Cardiac fibroblast (primary cell): ENCODE results near the gene PTPRJ.

ENCODE experiments used
- DNase-seq, 2 donors: peaks; one replicate each; pipeline versions ENCODE4 v3.0.0 to v3.0.0-alpha.2; 2010; ENCODE audit warnings: low read depth in 2 of 2
- H3K4me3 ChIP-seq, 2 donors: replicated peaks in 1 of 2; 1 replicate in 1 of 2; 2 replicates in 1 of 2; pipeline ENCODE4 v1.5.1; 2011; ENCODE audit warnings: low read depth in 2 of 2, low read length in 2 of 2, mild to moderate bottlenecking in 2 of 2, moderate library complexity in 1 of 2
- CTCF ChIP-seq: IDR thresholded peaks from one replicate; pipeline ENCODE4 v1.5.1; 2011; ENCODE audit warnings: low read depth, mild to moderate bottlenecking, low read length, inconsistent platforms

The PTPRJ gene

GRCh38 chr11:47995360-47995769, 15.0 kb downstream of the PTPRJ start:
- no peak for TF ChIP-seq CTCF
- no peak overlapping the region for H3K4me3 ChIP-seq

GRCh38 chr11:47997063-47998053, 17.0 kb downstream of the PTPRJ start:
- no peak overlapping the region for H3K4me3 ChIP-seq
- no peak for TF ChIP-seq CTCF
- no peak for DNase-seq

More at GRCh38 chr11:47995360-47995769, 15.0 kb downstream of the PTPRJ start:
- no peak for DNase-seq

GRCh38 chr11:47998345-47998732, 18.0 kb downstream of the PTPRJ start:
- no peak overlapping the region for H3K4me3 ChIP-seq
- no peak for DNase-seq
- no peak for TF ChIP-seq CTCF

GRCh38 chr11:47998733-47999359, 18.5 kb downstream of the PTPRJ start:
- DNase-seq = no peak
- H3K4me3 ChIP-seq = no peak overlapping the region
- TF ChIP-seq CTCF = no peak

GRCh38 chr11:48000432-48000831, 20.1 kb downstream of the PTPRJ start:
- TF ChIP-seq CTCF = no peak
- no peak overlapping the region for H3K4me3 ChIP-seq
- DNase-seq = no peak

- peak; percentile 75 to 87 for DNase-seq
- no peak overlapping the region for H3K4me3 ChIP-seq
- no peak for TF ChIP-seq CTCF
These were observed 21.2 kb downstream of the PTPRJ start for GRCh38 chr11:48001438-48002021.
